GM12892 (cell line): ENCODE data around the gene BHLHE23.

Experiments
- DNase-seq: peaks from one replicate; pipeline ENCODE4 v3.0.0; 2011; ENCODE audit not compliant: insufficient read length
- FAIRE-seq: peaks from 2 replicates; lab custom pipeline; 2011; peaks lifted over from hg19 to GRCh38; lab: Jason Lieb, UNC
- POLR2A ChIP-seq: IDR thresholded peaks from 2 replicates; pipeline ENCODE4 v1.6.1; 2011; ENCODE audit warnings: low read depth, low read length, control low read depth
- POLR2AphosphoS5 ChIP-seq: IDR thresholded peaks from 2 replicates; pipeline ENCODE4 v1.6.1; 2011; ENCODE audit warnings: low read depth, low read length, control low read depth
- TAF1 ChIP-seq: IDR thresholded peaks from 2 replicates; pipeline ENCODE4 v1.6.1; 2011; ENCODE audit warnings: low read depth, mild to moderate bottlenecking, control low read depth, low read length, borderline replicate concordance

The BHLHE23 gene

DNA sequence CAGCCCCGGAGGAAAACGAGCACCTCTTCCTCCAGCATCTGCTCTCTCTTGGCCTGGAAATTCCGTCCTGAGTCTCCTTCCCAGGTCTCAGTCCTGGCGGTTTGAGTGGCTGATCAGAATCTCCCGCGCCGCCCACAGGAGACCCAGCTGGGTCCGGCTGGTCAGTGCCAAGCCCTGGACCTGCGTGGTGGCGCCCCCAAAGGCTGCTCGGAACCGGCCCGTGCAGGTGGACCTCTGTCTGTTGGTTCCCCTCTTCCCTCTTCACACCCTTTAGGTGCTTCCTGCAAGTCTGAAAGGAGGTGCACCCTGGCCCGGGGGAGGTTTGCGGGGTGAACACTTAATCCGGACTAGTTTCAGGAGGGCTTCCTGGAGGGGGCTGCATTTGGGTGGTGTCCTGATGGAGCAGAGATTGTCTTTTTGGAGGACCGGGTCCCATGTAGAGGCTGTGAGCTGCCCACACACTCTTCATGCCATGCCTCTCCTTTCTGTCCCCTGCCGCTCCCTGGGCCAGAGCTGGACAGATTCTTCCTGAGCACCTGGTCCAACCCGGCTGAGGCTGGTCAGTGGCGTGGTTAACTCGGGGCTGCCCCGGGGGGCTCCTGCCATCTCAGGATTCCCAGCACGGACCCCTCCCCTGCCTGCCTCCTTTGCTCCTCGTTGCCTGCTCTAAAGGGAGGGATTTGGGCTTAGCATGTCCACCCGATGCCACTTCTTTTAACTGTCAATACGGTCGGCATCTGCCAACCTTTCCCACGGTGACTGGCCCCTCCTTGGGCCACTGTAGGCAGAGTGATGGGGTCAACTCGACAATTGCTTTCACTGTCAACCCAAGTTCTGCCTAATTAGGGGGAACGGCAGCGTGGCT, 16.5 kb upstream of the BHLHE23 start:
- FAIRE-seq (no peak), DNase-seq (no peak)
- TF ChIP-seq POLR2AphosphoS5 (no peak), TAF1 (no peak)

DNA sequence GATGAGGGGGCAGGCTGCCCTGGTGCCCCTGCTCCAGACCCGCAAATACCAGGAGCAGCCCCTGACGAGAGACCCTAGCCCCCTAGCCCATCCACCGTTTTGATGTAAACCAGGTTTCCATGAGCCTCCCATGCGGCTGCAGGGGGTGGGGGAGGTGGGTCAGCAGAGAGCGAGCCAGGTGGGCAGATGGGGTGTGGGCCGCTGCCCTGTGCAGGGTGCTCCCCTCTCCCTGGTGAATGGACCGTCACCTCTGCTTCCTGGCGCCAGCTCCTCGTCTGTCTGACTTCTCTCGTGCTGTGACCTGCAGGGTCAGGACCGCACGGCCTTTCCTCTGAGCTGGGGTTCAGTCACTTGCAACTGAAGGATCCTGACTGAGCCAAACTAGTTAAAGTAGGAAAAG, 15.7 kb upstream of the BHLHE23 start:
- TF ChIP-seq TAF1 (no peak), POLR2A (no peak), POLR2AphosphoS5 (no peak)
- no peak for DNase-seq
- no peak for FAIRE-seq

DNA sequence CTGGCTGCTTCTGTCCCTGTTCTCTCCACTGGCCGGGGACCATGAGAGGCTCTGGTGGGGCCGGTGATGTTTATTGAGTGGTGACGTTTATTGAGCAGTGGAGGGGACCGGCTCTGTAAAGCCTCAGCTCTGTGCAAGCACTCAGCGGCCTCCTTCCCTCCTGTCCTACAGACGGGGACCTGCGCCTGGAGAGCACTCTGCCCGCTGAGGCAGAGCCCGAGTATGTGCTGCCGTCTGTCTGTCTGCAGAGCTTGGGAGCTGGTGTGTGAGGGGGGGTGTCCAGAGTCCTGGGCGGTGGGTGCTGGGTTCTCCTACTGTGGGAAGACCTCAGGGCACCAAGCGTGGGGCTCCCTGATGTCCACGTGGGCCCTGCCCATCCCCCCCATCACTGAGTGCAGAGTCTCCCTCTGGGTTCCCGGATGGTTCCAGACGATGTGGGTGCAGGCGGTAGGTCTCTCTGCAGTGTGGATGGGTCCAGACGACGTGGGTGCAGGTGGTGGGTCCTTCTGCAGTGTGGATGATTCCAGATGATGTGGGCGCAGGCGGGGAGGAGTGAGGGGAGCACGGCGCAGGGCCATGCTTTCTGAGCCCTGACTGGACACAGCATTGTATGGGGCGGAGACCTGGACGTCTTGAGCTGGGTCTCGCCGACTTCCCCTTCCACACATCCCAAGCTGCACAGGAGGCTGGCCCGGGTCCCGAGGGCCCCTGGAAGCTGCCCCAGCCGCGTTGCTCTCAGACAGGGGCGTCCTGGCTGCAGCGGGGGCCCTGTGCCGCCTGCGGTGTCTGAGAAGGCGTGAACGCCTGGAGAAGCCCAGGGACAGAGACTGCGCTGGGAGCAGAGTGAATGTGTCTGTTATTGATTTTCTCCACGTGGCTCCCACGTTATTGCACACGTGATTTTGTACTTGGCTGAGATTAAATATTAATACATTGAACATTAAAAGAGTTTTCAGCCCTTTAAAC, 14.9 kb upstream of the BHLHE23 start:
- TF ChIP-seq POLR2AphosphoS5 (no peak), TAF1 (no peak), POLR2A (no peak)
- FAIRE-seq, result no peak
- no peak for DNase-seq

DNA sequence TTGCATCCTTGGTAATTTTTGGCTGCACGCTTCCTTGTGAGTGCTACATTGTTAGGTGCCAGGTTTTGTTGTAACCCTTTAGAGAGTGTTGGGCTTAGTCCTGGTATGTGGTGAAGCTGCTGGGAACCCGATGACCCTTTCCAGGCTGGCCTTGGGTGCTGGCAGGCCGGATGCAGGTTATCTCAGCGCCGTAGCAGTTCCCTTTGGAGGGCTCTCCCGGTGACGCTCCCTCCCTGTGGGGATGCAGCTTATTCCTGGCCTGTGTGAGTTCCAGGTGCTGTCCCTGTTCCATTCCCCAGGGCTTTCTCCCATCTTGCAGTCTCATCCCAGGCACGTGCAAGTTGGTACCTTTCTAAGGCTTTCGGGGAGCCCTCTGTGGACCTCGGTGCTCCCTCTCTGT, 13.9 kb upstream of the BHLHE23 start:
- FAIRE-seq (no peak), DNase-seq (no peak)
- no peak for TF ChIP-seq TAF1
- no peak for TF ChIP-seq POLR2A
- TF ChIP-seq POLR2AphosphoS5, result no peak

DNA sequence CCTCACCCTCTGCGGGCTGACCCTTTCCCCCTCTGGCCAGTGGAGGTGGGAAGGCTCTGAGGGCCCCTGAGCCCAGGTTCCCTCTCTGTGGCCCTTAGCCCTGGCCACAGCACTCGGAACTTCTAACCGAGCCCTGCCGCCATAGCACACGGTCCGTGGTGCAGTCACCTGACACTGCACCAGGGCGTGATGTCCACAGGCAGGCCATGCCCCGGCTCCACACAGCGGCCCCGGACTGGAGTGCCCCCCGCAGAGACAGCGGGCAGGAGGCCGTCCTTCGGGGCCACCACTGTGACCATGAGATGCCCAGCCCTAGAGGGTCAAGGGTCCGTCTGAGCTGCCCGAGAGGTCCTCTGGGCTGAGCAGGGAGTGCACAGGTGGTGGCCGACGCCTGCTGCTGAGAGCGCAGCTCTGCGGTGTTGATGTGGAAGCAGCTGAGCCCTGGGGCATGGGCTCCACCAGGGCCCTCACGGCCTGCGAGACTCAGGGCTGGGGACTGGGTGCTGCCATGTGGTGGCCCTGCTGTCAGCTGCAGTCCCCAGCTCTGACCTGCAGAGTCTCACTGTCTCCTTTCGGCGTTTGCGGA, 11.2 kb upstream of the BHLHE23 start:
- FAIRE-seq (no peak), DNase-seq (no peak)
- no peak for TF ChIP-seq POLR2AphosphoS5
- TF ChIP-seq TAF1, result no peak
- TF ChIP-seq POLR2A, result no peak

DNA sequence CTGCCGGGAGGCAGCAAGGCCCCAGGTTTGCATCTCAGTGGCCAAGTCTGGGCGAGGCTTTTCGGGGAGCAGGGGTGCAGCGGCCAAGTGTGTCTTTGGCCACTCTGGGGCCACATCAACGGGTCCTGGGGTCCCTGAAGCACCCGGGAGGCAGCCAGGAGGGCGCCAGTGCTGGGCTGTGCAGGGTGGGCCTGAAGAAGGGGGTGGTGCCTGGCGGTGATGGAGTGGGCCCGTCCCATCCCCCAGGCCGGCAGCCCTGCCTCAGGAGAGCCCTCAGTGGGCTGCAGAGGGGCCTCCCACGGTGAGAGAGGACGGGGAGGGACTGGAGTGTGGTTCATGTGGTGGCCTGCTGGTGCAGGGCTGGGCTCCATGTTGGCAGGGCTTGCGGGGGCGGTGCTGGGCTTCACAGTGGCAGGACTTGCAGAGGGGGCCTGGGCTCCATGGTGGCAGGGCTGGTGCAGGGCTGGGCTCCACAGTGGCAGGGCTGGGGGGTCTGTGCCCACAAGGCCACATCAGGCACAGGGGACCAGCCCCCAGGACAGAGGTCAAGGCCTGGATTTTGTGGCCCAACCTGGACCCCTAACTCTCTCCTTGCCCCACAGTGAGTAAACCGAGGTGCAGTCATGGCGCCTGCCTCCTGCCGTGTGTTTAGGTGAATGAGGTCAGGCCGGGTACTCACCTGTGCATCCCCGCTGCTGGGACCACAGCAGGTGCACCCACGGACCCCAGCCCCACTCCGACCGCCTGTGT, 10.5 kb upstream of the BHLHE23 start:
- no peak for FAIRE-seq
- no peak for DNase-seq

DNA sequence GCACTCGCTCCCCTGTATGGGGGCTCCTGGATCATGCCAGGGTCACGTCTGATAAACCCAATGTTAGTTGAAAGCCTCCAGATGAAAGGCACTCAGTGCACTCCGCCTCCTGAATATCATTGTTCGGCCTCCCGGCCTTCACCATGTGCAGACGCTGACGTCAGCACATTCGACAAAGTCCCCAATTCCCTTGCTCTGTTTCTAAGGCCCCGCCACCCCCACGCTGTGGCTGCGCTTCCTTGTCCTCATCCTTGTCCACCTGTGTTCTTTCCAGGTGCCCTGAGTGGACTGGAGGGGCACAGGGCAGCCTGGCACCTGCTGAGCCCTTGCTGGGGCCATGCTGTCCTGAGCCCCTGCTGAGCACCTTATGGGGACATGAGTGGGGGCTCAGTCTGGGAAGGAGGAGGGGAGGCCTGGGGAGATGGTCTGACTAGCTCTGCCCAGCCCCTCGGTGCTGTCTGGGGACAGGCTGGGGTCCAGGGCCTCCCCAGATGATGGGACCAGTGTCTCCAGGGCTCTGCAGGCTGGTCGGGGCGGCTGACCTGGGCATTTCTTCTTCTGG, 9.8 kb upstream of the BHLHE23 start:
- no peak for DNase-seq
- TF ChIP-seq TAF1 (no peak), POLR2AphosphoS5 (no peak), POLR2A (no peak)
- no peak for FAIRE-seq

More for the DNA sequence above, 10.5 kb upstream of the BHLHE23 start:
- TF ChIP-seq TAF1, result no peak
- TF ChIP-seq POLR2A, result no peak
- TF ChIP-seq POLR2AphosphoS5, result no peak

DNA sequence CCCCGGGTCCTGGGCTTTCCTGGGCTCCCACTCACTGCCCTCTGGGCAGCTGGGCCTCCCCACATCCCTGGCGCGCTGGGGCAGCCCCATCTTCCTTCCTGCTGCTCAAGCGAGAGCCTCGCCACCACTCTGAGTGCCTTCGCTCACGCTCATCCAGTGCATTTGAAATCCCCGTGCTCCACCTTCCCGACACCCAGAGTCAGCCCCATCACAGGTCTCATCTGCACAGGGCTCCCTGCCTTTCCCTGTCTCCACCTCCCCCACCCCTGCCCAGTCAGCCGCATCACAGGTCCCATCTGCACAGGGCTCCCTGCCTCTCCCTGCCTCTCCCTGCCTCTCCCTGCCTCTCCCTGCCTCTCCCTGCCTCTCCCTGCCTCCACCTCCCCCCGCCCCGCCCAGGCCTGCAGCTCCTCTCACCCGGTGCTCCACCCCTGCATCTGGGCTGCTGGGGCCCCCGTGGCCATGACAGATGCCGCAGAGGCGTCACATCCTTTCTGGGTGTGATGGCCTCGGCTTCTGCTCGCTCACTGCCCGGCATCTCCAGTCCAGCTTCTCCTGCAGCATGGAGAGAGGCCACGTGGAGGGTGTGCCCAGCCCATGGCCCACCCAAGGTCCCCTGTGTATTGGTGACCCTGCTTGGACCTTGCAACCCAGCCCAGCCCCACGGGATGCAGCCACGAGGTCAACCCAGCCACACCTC, 9.0 kb upstream of the BHLHE23 start:
- TF ChIP-seq POLR2AphosphoS5, result no peak
- no peak for TF ChIP-seq TAF1
- no peak for TF ChIP-seq POLR2A
- no peak for DNase-seq
- no peak for FAIRE-seq

DNA sequence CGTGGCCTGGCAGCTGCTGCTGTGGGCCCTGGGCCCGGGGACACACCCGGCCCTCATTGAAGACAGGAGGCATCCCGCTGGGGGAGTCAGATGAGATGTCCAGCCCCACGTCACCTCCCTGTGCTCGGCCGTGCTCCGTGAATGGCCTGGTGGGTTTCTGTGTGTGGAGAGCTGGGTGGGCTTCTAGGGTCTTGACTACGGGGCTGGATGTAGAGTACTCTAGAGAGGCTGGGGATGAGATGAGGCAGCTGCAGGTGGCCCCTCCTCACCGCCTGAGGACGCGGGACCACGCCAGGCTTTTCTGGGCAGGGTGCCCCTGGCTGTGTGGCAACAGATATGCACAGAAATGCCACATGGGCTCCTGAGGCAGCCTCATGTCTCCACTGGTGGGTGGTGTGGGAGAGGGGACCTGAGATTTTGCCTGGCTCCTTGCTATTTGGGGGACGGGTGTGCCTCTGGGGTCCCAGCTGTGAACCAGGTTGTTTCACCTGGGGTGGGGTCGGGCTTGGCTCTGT, 8.4 kb upstream of the BHLHE23 start:
- DNase-seq (no peak), FAIRE-seq (no peak)
- no peak for TF ChIP-seq TAF1
- TF ChIP-seq POLR2A, result no peak
- no peak for TF ChIP-seq POLR2AphosphoS5
